T-helper 2 cell treated with Interferon-gamma antibody and Interleukin-4, amounts not matched to agents 100 ng/mL and 5 ng/mL, for 36 hours (primary cell): Measurements from ENCODE around the gene SLC16A2. TPM values are rescaled to one million over a fixed set of nuclear protein-coding genes. Genes with fewer than 3 reads are reported as not detected.
"Not testable (repeated sequence)": the region's sequence is repeated elsewhere in the genome, so short reads cannot be mapped to it uniquely, and the experiment has no call there.

Source experiments
- intact Hi-C: fragments of 100-400 bp; cut with micrococcal nuclease; formaldehyde crosslinking; loops from one replicate; pipeline ENCODE4 v1.15.1; 2023
- total RNA-seq: library from RNA; stranded (reverse); gene quantifications from 2 replicates; pipeline ENCODE4 v1.2.3, GENCODE V29; 2022

The SLC16A2 gene
- total RNA-seq, 1 donor from 2014 or later: 0.07 TPM

DNA sequence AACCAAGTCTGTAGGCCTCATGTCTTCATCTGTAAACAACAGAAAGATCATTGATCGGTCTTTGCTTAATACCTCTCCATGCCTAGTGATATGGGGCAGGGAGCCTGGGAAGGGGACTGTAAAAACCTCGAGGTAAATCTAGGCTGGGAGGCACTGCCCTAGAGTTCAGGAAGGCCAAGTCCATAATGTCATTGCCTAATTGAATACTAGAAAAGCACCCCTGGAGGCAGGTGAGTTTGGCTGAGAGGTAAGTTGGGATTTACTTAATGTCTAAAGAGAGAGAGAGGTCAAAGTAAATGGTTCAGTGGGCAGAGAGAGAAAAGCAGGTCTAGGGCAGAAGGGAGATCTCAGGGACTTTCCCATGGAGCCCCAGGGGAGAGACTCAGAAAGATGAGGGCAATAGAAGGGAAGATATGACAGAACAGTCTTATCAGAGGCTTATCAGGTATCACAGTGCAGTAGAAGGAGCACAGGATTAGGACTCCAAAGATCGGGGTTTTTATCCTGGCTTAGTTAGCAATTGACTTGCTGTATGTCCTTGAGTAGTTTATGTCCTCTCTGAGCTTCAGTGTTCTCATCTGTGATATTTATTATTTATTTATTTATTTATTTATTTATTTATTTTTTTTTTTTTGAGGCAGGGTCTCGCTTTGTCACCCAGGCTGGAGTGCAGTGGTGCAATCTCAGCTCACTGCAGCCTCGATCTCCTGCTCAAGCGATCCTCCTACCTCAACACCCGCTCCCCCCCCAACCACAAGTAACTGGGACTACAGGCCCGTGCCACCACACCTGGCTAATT, 85.2 kb downstream of the SLC16A2 start:
- intact Hi-C loops: no loop called here

DNA sequence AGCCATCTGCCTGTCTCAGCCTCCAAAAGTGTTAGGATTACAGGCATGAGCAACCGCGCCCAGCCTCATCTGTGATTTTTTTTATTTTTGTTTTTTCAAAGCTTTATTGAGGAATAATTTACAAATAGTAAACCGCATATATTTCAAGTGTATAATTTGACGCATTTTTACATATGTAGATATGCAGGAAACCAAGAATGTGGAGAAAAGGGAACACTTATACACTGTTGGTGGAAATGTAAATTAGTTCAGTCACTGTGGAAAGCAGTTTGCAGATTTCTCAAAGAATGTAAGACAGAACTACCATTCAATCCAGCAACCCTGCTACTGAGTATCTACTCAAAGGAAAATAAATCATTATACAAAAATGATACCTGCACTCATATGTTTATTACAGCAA, 85.9 kb downstream of the SLC16A2 start:
- intact Hi-C loops: no loop called here

- intact Hi-C loops: no loop called here
These were observed 88.7 kb downstream of the SLC16A2 start for GRCh38 chrX:74509989-74510388.

- intact Hi-C loops: no loop called here
These were observed 89.1 kb downstream of the SLC16A2 start for GRCh38 chrX:74510401-74510800.

DNA sequence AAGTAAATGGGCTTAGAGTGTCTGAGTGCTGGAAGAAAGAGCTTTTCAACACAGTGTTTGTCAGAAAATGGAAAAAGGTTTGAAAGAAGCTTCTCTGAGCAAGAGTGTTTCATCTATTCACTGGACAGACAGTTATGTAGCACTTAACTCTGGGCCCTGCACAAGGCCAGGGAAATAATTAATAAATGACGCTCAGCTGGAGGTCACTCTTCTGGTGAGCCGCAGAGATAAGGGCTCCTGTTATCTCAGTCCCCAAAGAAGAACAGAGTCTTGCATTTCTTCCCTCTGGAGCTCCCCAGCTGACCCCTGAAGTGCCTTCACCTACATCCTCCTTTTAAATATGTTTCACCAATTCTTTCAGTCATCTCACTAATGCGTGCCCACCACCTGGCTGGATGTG, 90.4 kb downstream of the SLC16A2 start:
- intact Hi-C loops: no loop called here

GRCh38 chrX:74514384-74514783, 93.1 kb downstream of the SLC16A2 start:
- intact Hi-C loops: no loop called here

GRCh38 chrX:74515356-74515755, 94.1 kb downstream of the SLC16A2 start:
- intact Hi-C loops: no loop called here

GRCh38 chrX:74516013-74516412, 94.7 kb downstream of the SLC16A2 start:
- intact Hi-C loops: not testable (repeated sequence)

DNA sequence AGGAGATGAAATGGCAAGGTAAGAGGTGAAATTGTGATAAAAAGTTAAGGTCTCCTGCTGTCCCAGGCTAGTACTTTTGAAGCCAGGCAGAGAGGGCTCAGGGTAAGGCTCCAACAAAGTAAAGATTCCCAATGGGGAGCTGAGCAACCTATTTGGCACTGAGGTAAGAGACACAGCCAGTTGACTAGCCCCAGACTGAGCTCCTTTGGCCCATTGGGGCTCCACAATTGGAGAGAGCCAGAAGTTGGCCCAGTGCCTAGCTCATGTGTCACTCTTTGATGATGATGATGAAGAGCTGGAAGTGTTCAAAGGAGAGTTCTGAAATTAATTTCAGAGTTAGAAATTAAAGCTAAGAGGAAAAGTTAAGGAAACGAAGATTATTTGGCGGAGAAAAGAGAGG, 98.6 kb downstream of the SLC16A2 start:
- intact Hi-C loops: no loop called here

DNA sequence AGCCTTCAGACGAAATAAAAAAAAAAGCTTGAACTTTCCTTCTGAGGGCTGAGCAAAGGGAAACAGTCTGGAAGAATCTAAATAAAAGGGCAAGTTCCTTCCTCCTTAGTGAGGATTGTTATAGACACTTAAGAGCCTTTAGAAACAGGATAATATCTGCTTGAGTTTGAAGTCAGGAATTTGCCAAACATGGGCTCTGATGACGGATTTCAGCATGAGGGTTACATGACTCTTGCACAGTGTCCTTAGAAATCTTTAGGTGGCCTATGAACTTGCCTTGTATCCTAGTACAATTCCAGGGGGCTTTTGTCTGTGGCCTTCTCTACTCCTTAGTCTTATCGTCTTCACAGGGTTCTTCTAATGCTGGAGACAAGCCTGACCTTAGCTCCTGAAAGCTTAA, 99.0 kb downstream of the SLC16A2 start:
- intact Hi-C loops: no loop called here

DNA sequence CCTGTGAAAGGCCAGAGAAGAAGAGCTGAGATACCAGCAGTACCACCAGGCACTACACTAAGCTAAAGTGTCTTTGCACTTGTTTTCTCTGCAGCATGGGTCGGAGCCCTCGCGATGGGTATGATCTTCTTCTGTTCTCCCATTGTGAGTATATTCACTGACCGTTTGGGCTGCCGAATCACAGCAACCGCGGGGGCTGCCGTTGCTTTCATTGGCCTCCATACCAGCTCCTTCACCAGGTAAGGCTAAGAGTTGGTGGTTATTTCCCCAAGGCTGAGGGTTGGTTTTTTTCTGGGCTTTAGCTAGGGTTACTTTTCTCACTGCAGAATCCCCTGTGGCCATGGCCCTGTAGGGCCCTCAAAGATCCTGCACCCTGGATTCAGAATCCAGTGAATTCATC, 99.6 kb downstream of the SLC16A2 start:
- intact Hi-C loops: no loop called here

GRCh38 chrX:74521961-74522751, 100.9 kb downstream of the SLC16A2 start:
- intact Hi-C loops: no loop called here

DNA sequence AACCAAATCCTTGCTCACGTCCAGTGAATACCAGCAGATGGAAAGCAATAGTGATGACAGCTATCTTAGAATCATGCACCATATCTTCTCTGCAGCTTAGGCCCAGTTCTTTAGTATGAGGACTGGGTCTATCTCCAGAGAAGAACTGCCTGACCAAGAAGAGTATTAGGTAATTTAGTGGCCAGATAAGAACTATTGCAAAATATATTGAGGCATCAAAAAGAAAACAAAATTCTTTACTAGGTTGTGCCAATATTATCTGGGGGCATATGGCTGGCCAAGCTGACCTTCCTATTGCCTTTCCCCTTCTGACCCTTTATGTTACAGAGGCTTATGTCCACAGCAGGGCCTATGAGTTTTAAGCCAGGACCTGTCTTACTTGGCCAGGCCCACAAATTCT, 101.9 kb downstream of the SLC16A2 start:
- intact Hi-C loops: no loop called here

DNA sequence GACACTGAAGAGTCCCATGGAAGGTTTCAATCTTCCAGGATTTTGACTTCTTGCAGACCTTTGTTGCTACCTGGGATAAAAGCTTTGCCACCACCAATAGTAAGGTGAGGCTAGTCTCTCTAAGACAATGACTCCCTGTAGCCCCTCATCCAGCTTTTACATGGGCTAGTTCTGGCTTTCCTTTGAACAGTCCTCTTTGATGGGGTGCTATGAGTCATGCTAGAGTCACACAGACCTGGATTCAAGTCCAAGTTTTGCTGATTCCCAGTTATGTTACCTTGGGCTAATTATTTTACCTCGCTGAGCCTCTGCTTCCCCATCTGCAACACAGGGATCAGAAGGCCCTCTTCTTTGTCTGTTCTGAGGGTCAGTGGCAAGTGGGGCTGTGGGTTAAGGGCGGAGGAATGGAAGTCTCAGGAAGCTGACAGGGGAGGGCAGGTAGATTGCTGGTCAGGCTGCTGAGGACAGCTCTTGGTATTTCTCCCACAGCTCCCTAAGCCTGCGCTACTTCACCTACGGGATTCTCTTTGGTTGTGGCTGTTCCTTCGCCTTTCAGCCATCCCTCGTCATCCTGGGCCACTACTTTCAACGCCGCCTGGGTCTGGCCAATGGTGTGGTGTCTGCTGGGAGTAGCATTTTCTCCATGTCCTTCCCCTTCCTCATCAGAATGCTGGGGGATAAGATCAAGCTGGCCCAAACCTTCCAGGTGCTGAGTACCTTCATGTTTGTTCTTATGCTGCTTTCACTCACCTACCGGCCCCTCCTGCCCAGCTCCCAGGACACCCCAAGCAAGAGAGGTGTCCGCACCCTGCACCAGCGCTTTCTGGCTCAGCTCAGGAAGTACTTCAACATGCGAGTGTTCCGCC, 102.8 kb downstream of the SLC16A2 start:
- intact Hi-C loops: no loop called here

- intact Hi-C loops: no loop called here
These were observed 103.8 kb downstream of the SLC16A2 start for GRCh38 chrX:74525116-74525515.

DNA sequence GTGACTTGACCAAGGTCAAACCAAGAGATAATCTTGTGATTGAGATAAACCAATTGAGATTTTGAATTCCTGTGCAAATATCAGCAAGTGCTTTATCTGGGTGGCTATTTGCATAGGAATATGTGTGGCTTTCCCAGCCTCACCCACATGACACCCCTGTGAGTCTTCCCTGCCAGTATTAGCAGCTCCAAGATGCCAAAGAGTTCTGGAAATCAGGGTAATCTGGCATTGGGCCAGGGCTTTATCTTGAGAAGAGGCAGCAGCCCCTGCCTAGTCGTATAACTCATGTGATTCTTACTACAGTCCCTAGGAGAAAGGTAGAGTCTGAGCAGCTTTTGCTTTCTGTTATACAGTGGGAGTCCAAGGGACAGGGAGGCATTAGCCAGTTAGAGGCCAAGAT, 105.5 kb downstream of the SLC16A2 start:
- intact Hi-C loops: no loop called here

DNA sequence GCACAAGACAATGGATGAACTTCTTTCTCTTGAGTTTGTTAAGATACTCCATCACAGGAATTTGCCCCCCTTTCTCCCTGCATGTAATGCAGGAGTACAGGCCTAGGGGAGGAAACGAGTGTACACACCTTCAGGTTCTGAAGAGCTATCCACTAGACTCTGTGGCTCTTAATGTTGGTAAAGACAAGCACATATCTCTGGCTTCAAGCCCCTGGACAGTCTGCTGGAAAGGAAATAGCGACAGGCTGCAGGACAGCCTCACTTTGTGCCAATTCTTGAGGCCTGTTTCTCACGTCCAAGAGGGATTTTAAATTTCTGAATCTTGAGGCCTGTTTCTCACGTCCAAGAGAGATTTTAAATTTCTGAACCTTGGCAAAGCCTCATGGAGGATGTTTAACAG, 106.1 kb downstream of the SLC16A2 start:
- intact Hi-C loops: no loop called here

DNA sequence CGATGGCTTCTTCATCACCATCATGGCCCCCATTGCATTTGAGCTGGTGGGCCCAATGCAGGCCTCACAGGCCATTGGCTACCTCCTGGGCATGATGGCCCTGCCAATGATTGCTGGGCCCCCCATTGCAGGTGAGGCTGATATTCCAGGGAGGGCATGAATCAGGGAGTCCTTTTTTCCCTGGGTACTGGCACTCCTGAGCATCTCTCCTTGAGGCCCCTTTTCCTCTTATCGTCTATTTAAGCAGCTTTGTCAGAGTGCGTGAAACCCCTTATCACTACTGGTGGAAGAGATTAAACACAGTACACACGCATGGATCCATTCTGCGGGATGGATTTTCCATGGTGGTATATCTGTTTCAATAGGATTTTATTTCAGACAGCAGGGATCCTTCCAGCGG, 108.0 kb downstream of the SLC16A2 start:
- intact Hi-C loops: no loop called here

DNA sequence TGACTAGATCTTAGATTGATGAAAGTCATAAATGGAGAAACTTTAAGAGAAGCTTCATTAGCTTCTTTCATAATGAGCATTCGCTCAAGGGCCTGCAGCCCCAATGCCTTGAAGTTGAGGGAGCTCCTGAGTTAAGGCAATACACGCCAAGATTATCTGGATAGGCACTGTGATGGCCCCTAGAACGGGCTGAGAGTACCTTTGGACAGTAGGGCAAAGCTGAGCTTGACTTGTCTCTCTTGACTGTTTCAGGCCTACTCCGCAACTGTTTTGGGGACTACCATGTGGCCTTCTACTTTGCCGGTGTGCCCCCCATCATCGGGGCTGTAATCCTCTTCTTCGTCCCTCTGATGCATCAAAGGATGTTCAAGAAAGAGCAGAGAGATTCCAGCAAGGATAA, 109.8 kb downstream of the SLC16A2 start:
- intact Hi-C loops: loop anchor here (10.0 kb wide), 1 partner anchor 586 kb away; no protein-coding TSS in a partner anchor

GRCh38 chrX:74534569-74535038, 113.3 kb downstream of the SLC16A2 start:
- intact Hi-C loops: loop anchor here (5.0 to 10.0 kb wide), 2 partner anchors 242 to 590 kb away; no protein-coding TSS in a partner anchor

DNA sequence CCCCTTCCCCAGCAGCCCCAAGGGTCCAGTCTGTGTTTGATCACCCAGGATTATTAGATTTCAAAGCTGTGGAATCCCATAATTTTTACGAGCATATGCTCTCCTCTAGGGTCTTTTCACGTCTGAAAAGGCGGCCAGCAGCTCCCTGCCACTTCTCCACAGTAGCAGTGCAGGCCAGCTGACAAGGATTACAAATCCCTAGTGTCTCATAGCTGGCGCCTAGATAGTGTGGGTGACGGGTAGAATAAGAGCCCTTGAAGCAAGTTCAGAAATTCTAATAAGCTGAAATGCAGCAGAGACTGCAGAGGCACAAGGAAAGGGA, 113.8 kb downstream of the SLC16A2 start:
- intact Hi-C loops: loop anchor here (5.0 to 10.0 kb wide), 2 partner anchors 243 to 590 kb away; no protein-coding TSS in a partner anchor
